ENCODE results near the gene NKX2-1.

Gene NKX2-1

DNA sequence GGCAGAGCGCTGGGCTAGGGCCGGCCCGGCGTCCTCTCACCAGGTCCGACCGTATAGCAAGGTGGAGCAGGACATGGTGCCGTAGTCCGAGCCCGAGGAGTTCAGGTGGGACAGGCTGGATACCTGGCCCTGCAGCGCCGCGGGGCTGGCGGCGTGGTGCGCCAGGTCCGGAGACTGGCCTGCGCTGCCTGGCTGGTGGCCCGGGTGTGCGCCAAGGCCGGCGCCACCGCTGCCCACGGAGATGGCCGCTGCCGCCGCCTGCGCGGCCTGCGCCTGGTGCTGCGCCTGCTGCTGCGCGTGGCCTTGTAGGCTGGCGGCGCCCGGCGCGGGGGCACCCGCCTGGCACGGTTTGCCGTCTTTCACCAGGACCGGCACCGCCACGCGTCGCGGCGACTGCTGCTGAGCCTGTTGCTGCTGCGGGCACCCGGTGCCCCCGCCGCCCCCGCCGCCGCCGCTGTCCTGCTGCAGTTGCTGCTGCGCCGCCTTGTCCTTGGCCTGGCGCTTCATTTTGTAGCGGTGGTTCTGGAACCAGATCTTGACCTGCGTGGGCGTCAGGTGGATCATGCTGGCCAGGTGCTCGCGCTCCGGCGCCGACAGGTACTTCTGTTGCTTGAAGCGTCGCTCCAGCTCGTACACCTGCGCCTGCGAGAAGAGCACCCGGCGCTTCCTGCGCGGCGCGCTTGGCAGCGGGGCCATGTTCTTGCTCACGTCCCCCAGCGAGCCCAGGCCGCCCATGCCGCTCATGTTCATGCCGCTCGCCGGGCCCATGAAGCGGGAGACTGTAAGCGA is 2.6 kb downstream of the NKX2-1 start:
- no peak for DNase-seq

DNA sequence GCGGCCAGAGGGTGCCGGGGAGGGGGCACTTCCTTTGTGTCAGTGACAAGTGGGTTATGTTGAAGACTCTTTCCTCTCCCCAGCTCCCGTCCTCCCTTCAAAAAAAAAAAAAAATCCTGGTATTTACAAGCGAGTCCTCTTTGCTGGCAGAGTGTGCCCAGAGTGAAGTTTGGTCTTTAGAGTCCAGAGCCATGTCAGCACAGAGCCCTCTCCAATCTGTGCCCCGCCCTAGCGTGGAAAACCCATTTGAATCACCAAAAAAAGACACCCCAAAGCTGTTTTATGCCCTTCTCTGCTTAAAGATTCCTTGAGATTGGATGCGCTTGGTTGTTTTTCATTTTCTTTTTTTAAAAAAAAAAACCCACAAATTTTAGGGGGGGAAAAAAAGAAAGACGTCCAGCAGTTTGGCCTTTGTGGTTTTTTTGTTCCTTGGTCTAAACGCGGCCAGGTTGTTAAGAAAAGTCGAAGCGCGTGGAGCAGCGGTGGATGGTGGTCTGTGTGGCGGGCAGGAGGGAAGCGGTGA is 3.3 kb downstream of the NKX2-1 start:
- no peak for DNase-seq

DNA sequence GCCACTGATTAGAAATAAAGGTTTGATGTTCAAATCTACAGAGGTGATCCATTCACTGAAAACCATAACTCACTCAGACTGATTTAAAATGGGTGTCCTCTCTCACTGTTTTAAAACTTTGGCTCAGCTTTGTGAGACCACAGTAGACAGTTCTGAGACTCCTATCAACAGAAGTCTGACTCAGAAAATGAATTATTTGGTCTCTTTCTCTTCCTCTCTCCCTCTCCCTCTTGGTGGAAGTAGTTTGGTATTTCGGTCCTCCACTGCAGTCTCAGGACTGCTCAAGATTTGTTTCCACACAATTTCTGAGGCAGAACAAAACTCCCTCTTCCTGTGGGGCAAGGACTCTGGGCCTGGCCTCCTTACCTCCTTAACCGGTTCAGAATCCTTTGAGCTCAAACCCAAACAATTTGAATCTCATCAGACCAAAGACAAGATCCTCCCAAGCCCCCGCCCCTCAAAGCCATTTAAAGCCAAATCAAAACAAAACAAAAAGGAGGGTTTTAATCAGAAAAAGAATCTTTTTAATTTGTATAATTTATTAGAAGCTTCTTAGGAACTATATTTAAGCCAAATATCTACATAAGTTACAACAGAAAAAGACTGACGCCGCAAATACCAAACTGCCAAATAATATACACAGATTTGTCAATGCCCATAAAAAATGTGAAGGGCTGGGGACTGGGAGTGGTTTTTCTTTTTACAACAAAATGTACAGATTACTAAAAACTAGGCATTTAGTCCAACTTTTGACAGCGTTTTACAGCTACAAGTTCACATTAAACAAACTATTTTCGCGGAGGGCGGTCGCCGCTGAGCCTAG is 3.9 kb downstream of the NKX2-1 start:
- no peak for DNase-seq

DNA sequence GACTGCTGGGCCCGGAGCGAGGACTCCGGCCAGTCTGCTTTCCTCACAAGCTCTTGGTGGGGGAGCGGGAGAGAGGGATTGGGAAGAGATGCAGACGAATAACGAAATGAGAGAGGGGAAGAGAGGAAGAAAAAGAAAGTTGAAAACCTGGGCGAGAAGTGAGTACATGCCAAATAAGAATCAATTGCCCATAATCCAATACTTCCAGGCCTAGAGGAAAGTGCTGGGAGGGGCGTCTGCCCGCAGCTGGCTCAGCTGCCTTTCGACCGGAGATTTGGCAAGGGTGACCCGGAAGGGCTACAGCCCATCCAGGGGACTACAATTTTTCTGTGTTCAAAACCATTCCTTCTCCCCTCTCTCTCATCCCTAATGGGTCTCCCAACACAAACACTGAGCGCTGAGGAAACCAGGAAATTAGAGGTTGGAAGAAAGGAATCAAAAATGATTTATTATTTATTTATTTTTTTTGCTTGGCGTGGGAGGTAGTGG is 4.9 kb downstream of the NKX2-1 start:
- no peak for DNase-seq

DNA sequence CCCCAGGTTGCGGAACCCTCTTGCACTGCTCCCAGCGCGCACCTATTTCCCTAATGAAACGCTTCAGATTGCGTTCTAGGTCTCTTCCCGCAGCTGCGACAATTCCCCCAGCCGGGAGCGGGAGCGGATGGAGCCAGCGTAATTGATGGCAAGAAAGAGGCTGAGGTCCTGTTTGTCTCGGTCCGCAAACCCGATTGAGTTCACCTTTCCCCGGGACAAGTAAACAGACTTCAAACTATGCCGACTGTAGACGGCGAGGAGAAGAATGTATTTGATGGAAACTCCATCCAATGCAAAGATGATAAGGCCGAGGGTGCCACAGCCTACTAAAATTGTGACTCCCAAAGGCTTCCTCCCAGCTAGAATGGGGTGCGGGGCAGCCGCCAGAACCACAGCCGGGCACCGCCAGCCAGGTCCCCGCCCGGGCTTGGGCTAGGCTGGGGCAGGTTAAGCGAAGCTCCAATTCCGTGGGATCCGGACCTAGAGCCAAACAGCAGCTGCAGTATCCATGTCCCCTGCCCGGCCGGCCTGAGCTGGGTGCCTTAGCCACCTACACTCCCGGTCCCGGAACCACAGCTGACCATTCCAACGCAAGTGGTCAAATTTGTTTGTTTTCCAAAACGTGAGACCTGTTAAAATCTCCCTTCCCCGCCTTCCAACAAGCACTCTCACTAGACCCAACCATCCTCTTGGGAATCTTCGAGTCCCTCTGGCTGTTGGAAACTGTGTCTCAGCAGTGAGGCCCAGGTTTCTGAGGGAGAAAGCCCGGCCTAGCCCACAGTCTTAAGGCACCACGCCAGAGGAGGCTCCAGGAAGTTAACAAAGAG is 5.5 kb downstream of the NKX2-1 start:
- no peak for DNase-seq

DNA sequence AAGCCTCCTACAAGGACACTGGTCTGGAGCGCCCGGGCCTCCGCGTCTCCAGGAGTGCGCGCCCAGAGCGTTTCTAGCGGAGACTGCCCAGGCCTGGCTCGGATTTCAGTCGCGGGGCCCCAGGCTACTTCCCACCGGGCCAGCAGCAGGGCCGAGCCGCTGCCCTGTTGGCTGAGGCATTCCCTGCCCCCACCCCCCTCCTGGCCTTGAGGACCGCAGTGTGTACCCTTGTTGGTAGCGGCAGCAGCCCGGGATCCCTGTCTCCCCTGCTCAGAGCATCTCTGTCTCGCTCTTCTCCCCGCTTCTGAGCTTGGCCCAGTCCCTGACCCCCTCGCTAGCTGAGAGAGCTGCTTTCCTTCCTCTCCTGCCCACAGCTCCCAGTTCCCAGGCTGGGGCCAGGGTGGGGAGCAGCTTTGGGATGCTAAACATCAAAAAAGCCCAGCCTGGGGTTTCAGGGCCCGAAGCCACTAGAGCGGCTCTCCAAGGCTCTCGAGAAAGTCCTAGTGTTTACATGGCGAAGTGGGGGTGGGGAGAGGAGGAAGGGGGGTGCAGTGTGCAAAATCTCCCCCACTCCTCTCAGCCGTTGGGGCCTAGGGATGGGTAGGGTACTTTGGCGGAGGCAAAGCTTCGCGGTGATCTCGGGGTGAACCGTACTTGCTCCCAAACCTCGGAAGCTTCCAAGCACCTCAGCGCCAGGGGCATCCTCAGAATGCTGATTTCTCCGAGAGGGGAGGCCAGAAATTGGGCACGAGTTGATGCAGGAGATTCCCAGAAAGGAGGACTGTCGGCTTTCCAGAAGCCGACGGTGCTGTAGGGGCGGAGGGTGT is 6.4 kb downstream of the NKX2-1 start:
- DNase-seq, result no peak

DNA sequence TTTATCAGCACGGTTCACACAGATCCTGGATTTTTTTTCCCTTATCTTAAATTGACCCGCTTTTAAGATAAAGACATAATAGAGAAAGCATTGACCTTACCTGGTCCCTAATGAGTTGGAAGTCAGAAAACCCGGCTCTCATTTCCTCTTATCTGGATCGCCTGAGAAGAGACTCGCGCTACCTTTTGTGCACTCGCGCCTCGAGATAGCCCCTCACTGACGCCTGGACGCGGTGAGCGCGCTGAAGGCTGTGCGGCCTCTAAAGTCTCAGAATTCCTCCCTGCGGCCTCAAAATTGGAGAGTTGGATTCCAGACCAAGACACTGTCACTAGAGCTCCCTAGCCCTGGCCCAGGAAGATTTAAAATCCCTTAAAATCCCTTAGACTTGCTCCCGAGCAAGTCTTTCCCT is 7.0 kb downstream of the NKX2-1 start:
- no peak for DNase-seq

DNA sequence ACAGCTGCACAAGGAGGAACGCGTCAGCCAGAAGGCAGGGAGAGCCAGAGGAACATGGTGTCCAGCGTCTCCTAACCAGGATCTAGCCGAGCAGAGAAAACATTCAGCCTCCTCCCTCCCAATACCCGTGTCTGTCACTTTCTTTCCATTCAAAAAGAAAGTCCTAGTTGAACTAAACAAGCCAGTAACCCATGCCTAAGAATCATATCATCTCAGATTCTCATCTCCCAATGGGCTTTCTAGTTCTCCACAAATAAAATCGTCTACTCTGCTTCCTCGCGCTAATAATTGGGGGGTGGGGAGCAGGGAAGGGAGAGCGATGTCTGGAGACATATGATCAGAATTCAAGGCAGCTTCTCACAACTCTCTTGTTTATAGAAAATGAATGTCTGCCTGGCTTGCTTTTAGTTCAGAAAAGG is 7.4 kb downstream of the NKX2-1 start:
- DNase-seq, result no peak

DNA sequence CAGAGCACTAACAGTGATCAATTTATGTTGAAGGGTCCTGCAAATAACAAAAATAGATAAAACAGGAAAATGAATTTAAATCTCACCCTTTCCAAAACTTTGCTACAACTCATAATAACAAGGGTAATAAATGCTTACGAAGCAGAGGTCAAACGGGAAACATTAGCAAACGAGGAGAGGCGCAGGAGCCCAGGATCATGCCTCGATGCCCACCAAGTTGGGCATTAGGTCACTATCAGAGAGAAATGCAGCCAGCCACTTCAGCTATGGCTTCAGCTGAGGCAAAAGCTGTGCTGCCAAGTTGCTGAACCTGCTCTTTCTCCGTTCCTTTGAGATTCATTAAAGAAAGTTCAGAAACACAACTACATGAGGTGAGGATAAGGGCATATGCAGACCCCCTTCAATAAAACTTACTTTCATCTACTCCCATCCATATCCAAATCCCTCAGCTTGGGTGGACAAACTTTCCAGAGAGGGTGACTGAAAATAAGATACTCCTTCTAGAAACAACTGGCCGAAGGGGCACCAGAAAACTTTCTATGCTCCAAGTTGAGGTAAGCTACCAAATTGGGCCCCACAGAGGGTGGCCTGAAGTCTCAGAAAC is 7.9 kb downstream of the NKX2-1 start:
- DNase-seq, result no peak

DNA sequence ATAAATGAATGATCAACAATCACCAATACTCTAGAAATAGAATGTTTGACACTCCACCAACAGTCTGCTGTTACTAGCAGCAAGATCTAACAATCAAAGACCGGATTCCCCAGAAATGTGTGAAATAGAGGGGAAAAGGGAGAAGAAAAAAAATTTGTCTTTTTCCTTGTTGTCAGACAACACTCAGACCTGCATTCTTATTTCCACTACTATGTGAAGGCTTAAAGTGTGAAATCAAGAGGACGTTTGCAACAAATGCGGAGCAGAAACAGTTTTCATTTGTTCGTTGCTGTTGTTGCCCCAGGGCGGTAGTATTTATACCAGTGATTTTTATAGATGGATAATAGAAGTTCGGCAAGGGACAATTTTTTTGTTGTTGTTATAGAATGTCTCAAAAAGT is 9.2 kb downstream of the NKX2-1 start:
- no peak for DNase-seq

DNA sequence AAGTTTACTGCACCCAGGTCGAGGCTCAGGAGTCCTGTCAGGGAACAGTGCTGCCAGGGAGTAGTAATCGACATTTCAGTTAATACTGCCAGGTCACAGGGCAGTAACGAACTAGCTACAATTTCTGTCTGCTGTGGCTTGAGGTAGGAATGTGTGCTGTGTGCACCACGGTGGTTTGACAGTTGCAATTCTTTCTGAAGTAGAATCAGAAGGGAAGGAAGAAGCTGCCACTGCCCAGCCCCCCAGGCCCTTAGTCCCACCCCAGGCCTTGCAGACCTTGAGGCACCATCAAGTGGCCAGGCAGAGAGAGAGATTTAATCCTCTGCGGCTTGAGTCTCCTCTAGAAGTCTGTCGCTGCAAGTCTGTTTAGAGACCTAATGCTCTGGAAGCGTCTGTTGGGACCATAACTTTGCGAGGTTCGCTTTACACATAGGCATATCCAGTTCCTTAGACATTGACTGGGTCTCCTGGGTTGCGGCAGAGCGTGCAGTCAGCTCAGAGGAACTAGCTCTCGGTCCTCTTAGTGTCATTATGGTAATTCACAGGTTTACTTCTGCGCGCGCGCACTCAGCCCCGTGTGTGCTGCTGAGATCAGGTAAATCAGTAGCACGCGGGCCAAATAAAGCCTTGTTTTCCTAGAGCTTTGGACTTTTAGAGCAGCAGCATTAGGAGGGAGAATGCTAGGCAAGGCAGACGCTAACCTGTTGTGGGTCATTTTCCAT is 9.8 kb downstream of the NKX2-1 start:
- DNase-seq, result no peak

DNA sequence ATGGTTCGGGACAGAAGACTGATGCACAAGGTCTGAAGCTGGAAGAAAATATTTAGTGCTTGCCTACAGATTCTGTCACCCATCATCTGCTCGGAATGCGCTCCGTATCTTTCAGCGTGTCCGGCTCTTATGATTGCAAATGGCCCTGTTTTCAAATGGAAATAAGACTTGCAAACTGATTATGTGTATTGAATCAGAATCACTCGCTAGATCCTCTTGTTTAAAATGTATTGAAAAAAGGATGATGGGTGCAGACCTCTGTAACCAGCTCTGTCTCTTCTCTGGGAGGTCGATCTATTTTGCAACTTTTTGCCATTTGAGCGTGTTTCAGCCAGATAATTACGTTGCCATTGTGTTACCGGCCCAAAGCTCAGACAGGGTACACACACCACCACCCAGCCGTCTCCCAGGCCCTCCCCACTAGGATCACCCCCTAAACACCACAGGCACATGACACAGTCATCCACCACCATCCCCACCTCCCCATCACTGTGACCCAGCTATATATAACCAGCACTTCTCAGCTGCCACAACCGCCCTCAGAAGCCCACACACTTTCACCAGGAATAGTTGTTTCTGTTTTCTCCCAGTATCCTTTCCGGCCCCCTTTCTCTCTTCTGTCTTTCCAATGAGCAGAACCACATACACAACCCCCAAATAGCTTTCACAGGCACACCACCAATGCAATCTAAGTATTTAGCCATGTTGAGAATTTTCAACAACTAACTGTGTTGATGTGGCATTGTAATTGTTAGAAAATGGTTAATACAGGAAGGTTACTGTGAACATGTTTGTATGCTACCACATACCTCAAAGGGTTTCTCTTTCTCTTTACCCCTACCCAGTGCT is 10.7 kb downstream of the NKX2-1 start:
- no peak for DNase-seq

DNA sequence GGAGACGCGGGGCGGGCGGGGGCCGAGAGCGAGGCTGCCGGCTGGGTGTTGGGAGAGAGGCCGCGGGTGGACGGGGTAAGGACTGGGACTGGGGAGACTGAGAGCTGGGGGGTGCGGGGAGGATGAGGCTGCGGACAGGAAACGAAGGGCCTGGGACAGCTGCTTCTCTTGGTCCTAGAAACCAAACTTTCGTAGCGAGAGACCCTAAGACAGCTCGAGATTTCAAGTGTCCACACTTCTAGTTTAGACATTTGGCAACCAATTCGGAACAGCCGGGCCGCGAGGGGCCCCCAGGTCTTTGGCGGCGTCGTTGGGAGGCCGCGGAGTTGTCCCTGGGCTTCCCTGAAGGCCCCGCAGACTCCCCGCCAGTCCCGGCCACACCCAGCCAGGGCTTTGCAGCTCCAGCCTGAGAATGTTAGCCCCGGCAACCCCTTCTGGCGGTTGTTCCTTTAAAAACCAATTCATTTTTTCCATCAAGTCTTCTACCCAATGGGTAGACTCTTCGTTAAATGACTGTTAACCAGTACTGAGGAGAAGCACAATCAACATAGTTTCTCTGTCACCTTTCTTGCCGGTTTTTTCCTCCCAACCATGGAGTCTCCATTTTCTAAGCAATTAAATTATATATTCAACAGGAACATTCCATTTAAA is 11.5 kb downstream of the NKX2-1 start:
- no peak for DNase-seq

DNA sequence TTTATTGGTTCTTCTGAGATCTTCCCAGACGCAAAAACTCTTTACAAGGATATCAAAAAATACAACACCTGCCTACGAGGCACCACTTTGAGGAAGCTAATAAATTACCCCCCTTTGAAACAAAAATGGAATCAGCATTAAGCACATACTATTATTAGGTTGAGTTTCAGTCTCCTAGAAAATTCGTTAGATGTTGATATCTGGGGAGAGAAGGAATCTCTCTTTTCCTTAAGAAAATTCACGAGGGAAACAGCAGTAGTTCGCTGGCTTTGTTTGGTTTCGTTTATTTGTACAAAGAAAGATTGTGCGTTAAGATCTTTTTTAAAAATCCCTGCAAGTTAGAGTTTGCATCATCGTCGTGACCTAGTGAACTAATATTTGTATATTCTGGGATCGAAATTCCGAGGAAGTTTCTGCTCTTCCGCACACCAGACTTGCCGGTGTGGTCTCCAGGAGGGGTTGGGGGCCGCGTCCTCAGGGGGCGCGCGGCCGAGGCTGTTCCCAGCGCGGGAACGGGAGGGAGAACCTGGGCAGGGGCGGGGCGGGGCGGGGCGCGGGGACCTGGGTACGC is 12.1 kb downstream of the NKX2-1 start:
- DNase-seq, result no peak

DNA sequence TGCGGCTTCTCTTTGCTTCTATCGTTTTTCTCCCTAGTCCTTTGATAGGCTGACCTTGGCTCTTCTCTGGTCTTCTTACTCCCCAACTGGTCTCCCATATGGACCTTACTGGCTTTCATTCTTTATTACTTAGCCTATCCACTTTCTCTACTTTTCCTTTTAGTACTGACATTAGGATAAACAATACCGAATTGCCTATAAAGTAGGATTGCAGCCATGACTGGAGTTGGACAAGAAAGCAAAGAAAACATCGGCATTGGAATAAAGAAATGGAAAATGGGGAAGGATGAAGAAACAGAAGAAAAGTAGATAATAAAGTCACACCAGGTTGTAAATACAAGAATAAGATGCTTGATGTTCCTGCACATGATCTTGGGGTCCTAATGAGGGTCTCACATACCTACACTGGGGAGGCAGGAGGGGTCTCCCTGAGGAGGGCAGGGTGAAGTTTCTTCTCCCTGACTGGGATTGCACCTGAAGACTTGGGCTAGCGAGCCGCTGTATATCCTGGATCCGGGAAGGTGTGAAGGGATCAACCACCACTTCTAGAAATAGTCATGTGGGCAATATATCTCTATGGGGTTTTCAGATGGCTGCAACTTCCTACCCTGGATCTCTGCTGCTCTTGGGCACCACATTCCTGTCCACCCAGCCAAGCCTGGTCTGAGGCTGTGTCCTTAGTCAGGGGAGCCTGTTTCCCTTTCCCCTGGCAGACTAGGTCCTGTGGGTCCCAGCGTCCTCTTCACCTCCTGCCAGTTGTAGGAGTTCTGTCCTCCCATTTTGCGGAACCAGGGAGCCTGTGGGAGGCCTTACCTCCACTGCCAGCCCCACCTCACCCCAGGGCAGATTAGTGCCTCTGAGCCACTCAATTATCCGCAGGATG is 13.1 kb downstream of the NKX2-1 start:
- no peak for DNase-seq

DNA sequence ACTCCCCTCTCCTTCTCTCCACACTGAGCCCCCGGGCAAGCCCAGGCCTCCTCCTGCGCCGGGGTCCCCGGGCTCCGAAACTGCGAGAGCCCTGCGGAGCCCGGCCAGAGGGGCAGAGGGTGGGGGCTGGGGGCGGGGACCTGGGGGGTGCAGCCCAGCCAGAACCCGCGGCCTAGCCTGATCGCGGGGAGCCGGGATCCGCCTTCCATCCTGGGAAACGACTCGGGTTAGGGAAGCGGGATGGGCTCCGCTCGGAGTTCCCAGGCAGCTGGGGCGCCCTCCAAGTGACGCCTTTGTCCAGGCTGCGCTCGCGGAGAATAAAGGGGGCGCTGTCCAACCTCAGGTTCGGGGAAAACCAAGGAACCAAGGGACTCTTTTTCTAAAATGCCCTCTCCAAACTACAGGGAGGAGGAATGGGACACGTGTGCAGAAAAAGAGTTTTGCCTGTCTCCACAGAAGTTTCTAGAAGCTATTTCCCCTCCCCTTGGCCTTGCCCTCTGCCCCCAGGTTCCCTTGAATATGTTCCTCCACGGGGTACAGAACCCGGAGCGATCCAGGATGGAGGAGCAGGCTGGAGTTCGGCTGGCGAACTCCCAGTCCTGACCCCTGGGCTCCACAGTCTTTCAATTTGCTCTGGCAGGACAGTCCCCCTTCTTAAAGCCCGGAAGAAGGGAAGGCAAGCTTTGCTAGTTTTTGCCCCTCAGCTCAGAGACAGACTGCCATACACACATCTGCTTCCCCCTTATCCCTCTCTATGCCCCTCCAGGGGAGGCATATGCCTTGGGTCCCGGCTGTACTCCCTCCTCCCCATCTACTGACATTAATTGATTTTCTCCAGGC is 13.9 kb downstream of the NKX2-1 start:
- no peak for DNase-seq
